ENCODE data around the gene NRG3.

Gene NRG3

DNA sequence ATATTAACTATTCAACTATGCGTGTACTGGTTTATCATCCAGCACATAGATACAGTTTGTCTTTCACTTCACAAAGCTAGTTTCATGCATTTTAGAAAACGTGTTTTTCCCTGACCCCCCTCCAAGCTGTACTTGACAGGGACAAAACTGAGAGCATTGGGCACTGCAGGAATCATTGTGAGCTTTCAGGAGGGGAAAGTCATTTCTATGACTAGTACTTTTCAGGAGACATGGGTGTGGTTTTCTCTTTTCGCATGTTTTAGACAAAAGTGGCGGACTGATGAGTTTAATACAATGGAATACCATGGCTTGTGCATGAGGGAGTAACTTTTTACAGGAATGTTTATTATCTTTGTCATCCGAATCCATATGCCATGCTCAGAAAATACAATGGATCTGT lies 42.7 kb downstream of the NRG3 start:
- TF ChIP-seq, protein P1, sequence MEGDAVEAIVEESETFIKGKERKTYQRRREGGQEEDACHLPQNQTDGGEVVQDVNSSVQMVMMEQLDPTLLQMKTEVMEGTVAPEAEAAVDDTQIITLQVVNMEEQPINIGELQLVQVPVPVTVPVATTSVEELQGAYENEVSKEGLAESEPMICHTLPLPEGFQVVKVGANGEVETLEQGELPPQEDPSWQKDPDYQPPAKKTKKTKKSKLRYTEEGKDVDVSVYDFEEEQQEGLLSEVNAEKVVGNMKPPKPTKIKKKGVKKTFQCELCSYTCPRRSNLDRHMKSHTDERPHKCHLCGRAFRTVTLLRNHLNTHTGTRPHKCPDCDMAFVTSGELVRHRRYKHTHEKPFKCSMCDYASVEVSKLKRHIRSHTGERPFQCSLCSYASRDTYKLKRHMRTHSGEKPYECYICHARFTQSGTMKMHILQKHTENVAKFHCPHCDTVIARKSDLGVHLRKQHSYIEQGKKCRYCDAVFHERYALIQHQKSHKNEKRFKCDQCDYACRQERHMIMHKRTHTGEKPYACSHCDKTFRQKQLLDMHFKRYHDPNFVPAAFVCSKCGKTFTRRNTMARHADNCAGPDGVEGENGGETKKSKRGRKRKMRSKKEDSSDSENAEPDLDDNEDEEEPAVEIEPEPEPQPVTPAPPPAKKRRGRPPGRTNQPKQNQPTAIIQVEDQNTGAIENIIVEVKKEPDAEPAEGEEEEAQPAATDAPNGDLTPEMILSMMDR (IDR thresholded peaks at IDR 0.05; ENCODE audit: insufficient read depth, low read depth, low read length, missing control alignments), result no peak
- no peak for DNase-seq (ENCODE audit: low read depth)
- H3K4me3 ChIP-seq (ENCODE audit: low read depth, low read length), result no peak overlapping the region

DNA sequence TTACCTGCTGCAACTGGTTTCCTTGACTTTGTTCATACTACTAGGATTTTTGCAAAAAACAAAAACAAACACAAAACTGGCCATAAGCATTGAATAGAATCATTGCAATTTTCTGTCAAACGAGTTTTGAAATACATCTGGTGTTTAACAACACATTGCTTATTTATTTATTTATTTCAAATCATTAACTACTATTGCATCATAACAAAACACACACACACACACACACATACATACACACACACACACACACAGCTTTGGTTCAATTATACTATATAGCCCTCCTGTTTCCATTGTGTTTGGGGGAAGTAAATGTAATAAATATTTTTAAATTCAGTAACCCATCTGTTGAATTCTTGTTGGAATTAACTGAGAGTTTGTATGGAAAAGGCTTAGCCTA lies 43.8 kb downstream of the NRG3 start:
- DNase-seq (ENCODE audit: low read depth), result no peak
- no peak overlapping the region for H3K4me3 ChIP-seq (ENCODE audit: low read depth, low read length)
- TF ChIP-seq, protein P1 (IDR thresholded peaks at IDR 0.05; ENCODE audit: insufficient read depth, low read depth, low read length, missing control alignments), result no peak

DNA sequence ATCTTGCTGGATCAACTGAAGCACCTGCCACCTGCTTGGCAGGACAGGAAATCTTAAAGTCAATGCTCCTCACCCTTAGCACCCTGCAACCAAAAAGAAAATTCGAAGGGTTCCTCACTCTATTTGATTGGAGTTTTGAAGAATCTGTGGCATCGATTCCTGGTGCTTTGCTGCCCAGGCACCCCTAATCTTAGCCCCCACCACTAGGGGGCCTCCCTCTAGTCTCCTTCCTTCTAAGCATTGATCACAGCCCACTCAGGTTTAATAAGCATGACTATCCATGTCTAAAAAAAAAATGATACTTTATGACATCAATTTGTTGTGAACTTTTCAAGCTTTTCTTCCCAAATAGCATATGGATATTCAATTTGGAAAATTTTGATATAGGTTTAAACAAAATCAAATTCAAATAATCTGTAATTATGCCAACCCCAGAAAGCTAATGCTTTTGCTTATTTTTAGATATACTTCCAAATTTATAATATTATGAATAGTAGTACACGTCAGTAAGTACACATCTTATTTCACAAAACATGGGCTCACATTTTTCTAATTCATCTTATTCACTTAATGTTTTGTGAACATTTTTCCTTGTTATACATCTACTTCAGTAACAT lies 45.3 kb downstream of the NRG3 start:
- no peak overlapping the region for H3K4me3 ChIP-seq (ENCODE audit: low read depth, low read length)
- TF ChIP-seq, protein P1 (IDR thresholded peaks at IDR 0.05; ENCODE audit: insufficient read depth, low read depth, low read length, missing control alignments), result peak; percentile 65
- peak; percentile 9 for DNase-seq (ENCODE audit: low read depth)

- H3K4me3 ChIP-seq (ENCODE audit: low read depth, low read length), result no peak overlapping the region
- TF ChIP-seq, protein P1 (IDR thresholded peaks at IDR 0.05; ENCODE audit: insufficient read depth, low read depth, low read length, missing control alignments), result no peak
- no peak for DNase-seq (ENCODE audit: low read depth)
These were observed 53.1 kb downstream of the NRG3 start for GRCh38 chr10:81928119-81928518.

GRCh38 chr10:81943583-81943982 lies 68.6 kb downstream of the NRG3 start:
- no peak overlapping the region for H3K4me3 ChIP-seq (ENCODE audit: low read depth, low read length)
- no peak for DNase-seq (ENCODE audit: low read depth)
- TF ChIP-seq, protein P1 (IDR thresholded peaks at IDR 0.05; ENCODE audit: insufficient read depth, low read depth, low read length, missing control alignments), result no peak

- TF ChIP-seq, protein P1 (IDR thresholded peaks at IDR 0.05; ENCODE audit: insufficient read depth, low read depth, low read length, missing control alignments), result no peak
- H3K4me3 ChIP-seq (ENCODE audit: low read depth, low read length), result no peak overlapping the region
- DNase-seq (ENCODE audit: low read depth), result no peak
These were observed 69.6 kb downstream of the NRG3 start for GRCh38 chr10:81944609-81945008.

- no peak for DNase-seq (ENCODE audit: low read depth)
- H3K4me3 ChIP-seq (ENCODE audit: low read depth, low read length), result no peak overlapping the region
- TF ChIP-seq, protein P1 (IDR thresholded peaks at IDR 0.05; ENCODE audit: insufficient read depth, low read depth, low read length, missing control alignments), result no peak
These were observed 74.3 kb downstream of the NRG3 start for GRCh38 chr10:81949283-81949682.

All from GM12865 (cell line).